ENCODE results near the gene IKZF2.

IKZF2 gene

GRCh38 chr2:213089438-213089837 lies 62.0 kb downstream of the IKZF2 start:
- no peaks in the 10 kb centered on the region for H3K9me3 Mint-ChIP-seq
- H3K36me3 Mint-ChIP-seq, result peaks cover 23% of the 10 kb centered on the region

DNA sequence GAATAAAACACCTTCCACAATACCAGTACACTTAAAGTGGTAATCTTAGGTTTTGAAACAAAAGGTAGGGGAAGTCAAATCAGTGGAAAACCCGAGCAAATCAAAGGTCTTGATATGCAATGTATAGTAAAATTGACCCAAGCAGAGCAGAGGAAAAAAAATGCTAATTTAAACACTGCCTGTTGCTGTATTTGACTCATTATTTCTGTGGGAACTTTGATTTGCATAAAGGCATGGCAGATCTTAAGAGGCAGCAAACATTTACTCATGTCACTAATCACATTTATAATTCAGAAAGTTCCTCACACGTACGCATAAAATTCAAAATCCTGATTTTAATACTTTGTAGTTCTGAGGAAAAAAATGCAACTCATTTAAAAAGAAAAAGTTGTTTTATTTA lies 64.4 kb downstream of the IKZF2 start:
- Mint-ChIP-seq H3K36me3 (peaks cover 34% of the 10 kb centered on the region), H3K4me3 (no peak overlapping the region), H3K27ac (peak overlapping the region; percentile 69), H3K4me1 (peaks cover 31% of the 10 kb centered on the region), H3K9me3 (no peaks in the 10 kb centered on the region)
- peak; percentile 75 for ATAC-seq
- no peak for DNase-seq (ENCODE audit: low spot score in 2 of 2)

More at GRCh38 chr2:213089438-213089837, 62.0 kb downstream of the IKZF2 start:
- peak overlapping the region; percentile 13 for H3K27ac Mint-ChIP-seq
- no peak for DNase-seq (ENCODE audit: low spot score in 2 of 2)
- H3K4me1 Mint-ChIP-seq, result peaks cover 31% of the 10 kb centered on the region
- no peak for ATAC-seq
- H3K4me3 Mint-ChIP-seq, result no peak overlapping the region

DNA sequence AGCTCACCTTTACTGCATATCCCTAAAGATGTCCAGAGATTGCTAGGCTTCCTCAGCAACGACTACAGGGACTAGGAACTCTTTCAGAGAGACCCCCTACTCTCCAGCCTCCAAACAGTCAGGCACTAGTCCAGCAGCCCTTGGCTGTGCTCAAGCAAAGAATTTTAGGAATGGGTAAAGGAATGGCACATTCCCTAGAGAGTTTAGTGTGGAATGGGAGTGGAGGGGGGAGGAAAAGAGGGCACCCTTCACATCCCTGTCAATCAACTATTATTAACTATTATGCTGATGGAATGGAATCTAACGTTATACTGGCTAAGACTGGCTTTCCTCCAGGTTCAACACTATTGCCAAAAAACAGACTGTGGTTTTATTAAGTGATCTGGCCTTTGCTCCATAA lies 64.8 kb downstream of the IKZF2 start:
- H3K4me3 Mint-ChIP-seq, result no peak overlapping the region
- H3K4me1 Mint-ChIP-seq, result peaks cover 31% of the 10 kb centered on the region
- peaks cover 32% of the 10 kb centered on the region for H3K36me3 Mint-ChIP-seq
- H3K27ac Mint-ChIP-seq, result peak overlapping the region; percentile 69
- no peaks in the 10 kb centered on the region for H3K9me3 Mint-ChIP-seq
- ATAC-seq, result no peak
- DNase-seq (ENCODE audit: low spot score in 2 of 2), result no peak

DNA sequence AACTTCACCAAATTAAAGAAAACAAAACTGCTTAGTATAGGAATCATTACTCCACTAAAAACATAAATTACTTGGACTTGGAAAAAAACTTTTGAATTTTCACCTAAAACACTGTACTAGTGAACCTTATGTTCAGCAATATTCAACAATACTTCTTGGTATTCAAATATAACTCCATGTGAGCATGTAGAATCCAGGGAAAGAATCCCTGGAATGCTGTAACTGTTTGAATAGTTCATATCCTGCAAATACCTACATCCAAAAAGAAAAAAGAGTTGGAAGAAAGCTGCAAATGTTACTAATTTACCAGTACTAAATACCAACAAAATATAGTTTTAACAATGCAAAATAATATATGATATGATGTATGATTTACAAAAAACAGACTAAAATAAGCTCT lies 65.4 kb downstream of the IKZF2 start:
- H3K9me3 Mint-ChIP-seq, result no peaks in the 10 kb centered on the region
- peaks cover 31% of the 10 kb centered on the region for H3K4me1 Mint-ChIP-seq
- no peak for ATAC-seq
- H3K36me3 Mint-ChIP-seq, result peaks cover 27% of the 10 kb centered on the region
- no peak for DNase-seq (ENCODE audit: low spot score in 2 of 2)
- peak overlapping the region; percentile 69 for H3K27ac Mint-ChIP-seq
- peak overlapping the region; percentile 11 for H3K4me3 Mint-ChIP-seq

DNA sequence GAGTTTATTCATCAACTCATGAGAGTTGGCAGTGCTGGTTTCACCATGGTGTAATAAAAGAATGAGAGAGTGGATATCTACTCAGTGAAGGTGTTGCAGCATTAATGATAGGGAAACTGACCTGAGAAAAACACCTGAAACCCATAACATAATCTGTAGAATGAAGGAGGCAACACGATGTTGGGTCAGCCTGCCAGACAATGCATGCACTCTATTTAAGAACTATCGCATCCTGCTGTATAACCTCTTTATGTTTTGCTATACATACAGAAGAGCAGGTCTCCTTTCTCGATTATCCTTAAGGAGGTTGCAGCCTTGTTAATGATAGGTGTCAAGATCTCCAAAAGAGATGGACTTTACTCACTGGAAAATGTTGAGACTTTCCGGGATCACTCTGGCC lies 65.9 kb downstream of the IKZF2 start:
- Mint-ChIP-seq H3K4me1 (peaks cover 27% of the 10 kb centered on the region), H3K27ac (no peak overlapping the region), H3K9me3 (no peaks in the 10 kb centered on the region), H3K36me3 (peaks cover 22% of the 10 kb centered on the region), H3K4me3 (peak overlapping the region; percentile 11)
- ATAC-seq, result no peak
- no peak for DNase-seq (ENCODE audit: low spot score in 2 of 2)

DNA sequence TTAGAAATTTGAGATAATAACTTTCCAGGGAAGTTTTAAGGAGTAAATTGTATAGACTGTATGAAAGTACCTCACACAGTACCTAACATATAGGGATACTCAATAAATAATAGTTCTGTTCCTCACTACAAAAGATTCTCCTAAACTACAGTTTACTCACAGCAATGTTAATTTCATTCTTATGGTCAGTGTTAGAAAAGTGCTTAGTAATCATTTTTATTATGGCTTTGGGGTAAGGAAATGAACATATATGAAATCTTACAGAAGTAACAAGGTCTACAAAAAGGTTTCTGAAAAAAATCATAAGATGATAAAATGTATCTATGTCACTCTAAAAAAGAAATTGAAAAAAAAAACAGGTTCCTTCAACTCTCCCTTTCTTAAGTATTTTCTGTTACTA lies 67.2 kb downstream of the IKZF2 start:
- Mint-ChIP-seq H3K27ac (peak overlapping the region; percentile 29), H3K4me1 (peaks cover 26% of the 10 kb centered on the region), H3K4me3 (no peak overlapping the region), H3K36me3 (peaks cover 29% of the 10 kb centered on the region), H3K9me3 (no peaks in the 10 kb centered on the region)
- DNase-seq (ENCODE audit: low spot score in 2 of 2), result no peak
- ATAC-seq, result no peak

DNA sequence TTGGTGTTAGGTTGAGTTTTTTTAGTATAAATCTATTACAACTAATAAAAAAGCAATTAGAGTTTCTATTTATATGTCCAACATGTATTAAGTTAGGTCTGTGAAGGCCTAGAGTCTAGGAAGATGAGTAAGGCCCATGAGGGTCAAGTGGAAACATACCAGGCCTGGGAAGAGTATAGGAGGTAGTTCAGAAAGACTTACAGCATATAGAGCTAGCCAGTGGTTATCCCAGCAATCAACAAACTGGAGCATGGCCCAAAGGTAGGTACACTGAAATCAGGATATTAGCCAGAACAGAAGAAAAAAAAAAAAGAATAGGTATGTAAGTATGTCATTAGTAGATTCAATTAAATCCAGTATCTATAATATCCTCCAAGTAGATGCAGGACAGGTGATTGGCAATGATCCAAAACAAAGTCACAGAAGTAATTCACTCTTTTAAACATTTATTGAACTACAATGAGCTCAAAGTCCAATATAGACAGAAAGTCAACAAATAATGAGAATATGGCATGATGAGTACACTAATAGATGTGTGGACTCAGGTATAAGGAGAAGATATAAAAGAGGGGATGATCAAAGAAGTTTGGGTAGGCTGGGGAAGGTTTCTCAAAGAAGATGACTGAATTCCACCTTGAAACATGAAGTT lies 70.3 kb downstream of the IKZF2 start:
- Mint-ChIP-seq H3K4me3 (no peak overlapping the region), H3K36me3 (peaks cover 44% of the 10 kb centered on the region), H3K4me1 (peaks cover 28% of the 10 kb centered on the region), H3K9me3 (peaks cover 4% of the 10 kb centered on the region), H3K27ac (no peak overlapping the region)
- DNase-seq (ENCODE audit: low spot score in 2 of 2) (no peak), ATAC-seq (no peak)

DNA sequence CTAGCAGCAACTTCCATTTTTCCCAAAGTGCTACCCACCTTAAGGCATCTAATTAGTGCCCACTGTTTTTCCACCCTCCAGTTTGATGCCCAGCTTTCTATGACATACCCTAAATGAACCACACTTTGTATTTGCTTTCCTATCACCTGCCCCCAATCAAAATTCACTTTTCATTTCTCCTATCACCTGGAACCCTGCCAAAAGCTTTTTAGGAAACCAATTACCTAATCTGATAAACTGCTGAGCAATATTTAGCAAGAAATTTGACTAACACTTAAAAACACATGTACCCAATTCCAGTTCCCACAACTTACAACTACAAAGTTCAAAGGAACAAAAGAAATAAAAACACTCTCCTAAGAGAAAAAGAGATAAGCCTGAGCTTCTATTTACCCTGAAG lies 71.7 kb downstream of the IKZF2 start:
- peaks cover 28% of the 10 kb centered on the region for H3K4me1 Mint-ChIP-seq
- no peak for ATAC-seq
- H3K27ac Mint-ChIP-seq, result peak overlapping the region; percentile 90
- H3K4me3 Mint-ChIP-seq, result peak overlapping the region; percentile 34
- H3K9me3 Mint-ChIP-seq, result peaks cover 4% of the 10 kb centered on the region
- H3K36me3 Mint-ChIP-seq, result peaks cover 49% of the 10 kb centered on the region
- DNase-seq (ENCODE audit: low spot score in 2 of 2), result no peak

GRCh38 chr2:213078686-213079085 lies 72.7 kb downstream of the IKZF2 start:
- Mint-ChIP-seq H3K27ac (peak overlapping the region; percentile 90), H3K36me3 (peaks cover 41% of the 10 kb centered on the region), H3K4me3 (peak overlapping the region; percentile 34), H3K9me3 (peaks cover 4% of the 10 kb centered on the region), H3K4me1 (peaks cover 28% of the 10 kb centered on the region)
- ATAC-seq (peak; percentile 44), DNase-seq (ENCODE audit: low spot score in 2 of 2) (no peak)

- peaks cover 15% of the 10 kb centered on the region for H3K36me3 Mint-ChIP-seq
- H3K27ac Mint-ChIP-seq, result peak overlapping the region; percentile 5
- ATAC-seq, result peak; percentile 57
- peaks cover 2% of the 10 kb centered on the region for H3K9me3 Mint-ChIP-seq
- peaks cover 38% of the 10 kb centered on the region for H3K4me1 Mint-ChIP-seq
- H3K4me3 Mint-ChIP-seq, result peak overlapping the region; percentile 35
- no peak for DNase-seq (ENCODE audit: low spot score in 2 of 2)
Observed at GRCh38 chr2:213069531-213069930, 81.9 kb downstream of the IKZF2 start.

- Mint-ChIP-seq H3K4me3 (peak overlapping the region; percentile 35), H3K9me3 (peaks cover 2% of the 10 kb centered on the region), H3K27ac (peak overlapping the region; percentile 5), H3K36me3 (peaks cover 15% of the 10 kb centered on the region), H3K4me1 (peaks cover 44% of the 10 kb centered on the region)
- no peak for DNase-seq (ENCODE audit: low spot score in 2 of 2)
- ATAC-seq, result no peak
Observed at GRCh38 chr2:213068676-213069359, 82.6 kb downstream of the IKZF2 start.

- DNase-seq (ENCODE audit: low spot score in 2 of 2) (no peak), ATAC-seq (no peak)
- H3K4me3 Mint-ChIP-seq, result no peak overlapping the region
- H3K36me3 Mint-ChIP-seq, result peaks cover 15% of the 10 kb centered on the region
- H3K4me1 Mint-ChIP-seq, result peaks cover 49% of the 10 kb centered on the region
- no peak overlapping the region for H3K27ac Mint-ChIP-seq
- H3K9me3 Mint-ChIP-seq, result peaks cover 2% of the 10 kb centered on the region
Observed at GRCh38 chr2:213067888-213068287, 83.5 kb downstream of the IKZF2 start.

DNA sequence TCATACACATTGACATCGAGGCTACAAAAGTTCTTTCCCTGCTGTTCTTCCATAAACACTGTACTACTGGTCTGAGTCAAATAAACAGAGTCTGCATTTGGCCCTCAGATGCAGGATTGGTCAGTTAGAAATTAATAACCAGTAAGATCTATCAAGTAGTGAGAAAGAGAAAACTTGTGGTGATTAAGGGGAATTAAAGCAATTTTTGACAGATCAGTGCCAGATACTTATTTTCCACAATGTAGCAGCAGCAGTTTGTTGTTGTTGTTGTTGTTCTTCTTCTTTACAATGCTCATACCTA lies 85.0 kb downstream of the IKZF2 start:
- peak overlapping the region; percentile 61 for H3K4me3 Mint-ChIP-seq

DNA sequence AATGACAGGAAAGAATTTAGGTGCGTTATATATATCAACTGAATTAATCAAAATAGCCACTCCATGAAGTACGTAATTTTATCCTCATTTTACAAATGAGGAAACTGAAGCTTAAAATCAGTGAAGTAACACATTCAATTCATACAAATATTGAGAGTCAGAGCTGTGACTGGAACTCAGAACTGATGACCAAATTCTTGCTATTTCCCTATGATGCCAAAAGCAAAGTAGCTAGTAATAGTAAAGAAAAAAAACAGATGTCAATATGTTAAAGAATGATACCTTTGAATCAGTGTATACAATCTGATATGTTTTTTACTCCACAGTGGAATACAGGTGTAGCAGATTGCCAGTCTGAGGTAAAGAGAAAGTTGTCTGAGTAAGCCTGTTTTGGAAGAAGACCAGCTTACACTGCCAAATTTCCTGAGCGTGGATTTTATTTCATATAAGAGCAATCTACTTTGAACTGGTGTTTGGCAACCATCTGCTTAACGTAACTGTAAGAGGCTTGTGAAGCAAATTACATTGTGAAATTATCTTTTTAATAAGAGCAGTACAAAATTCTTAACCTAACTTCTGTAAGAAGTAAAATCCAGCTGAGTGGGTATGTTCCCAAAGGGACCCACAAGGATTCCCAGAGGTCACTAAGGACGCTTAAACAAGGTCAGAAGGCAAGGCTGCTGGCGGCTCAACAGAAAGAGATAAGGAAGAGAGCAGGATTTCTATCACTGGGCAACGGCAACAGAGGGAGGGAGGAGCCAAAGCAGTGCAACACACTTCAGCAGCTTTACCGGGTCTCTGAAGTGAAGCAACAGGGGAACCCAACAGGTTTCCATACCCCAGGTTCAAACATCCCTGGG lies 85.6 kb downstream of the IKZF2 start:
- Mint-ChIP-seq H3K4me3 (peak overlapping the region; percentile 61), H3K36me3 (peaks cover 10% of the 10 kb centered on the region), H3K4me1 (peaks cover 44% of the 10 kb centered on the region), H3K27ac (peak overlapping the region; percentile 85), H3K9me3 (peaks cover 2% of the 10 kb centered on the region)
- DNase-seq (ENCODE audit: low spot score in 2 of 2) (no peak), ATAC-seq (peak; percentile 71)

More for the DNA sequence above, 85.0 kb downstream of the IKZF2 start:
- peak overlapping the region; percentile 85 for H3K27ac Mint-ChIP-seq
- peaks cover 48% of the 10 kb centered on the region for H3K4me1 Mint-ChIP-seq
- H3K36me3 Mint-ChIP-seq, result peaks cover 13% of the 10 kb centered on the region
- DNase-seq (ENCODE audit: low spot score in 2 of 2) (no peak), ATAC-seq (no peak)
- peaks cover 2% of the 10 kb centered on the region for H3K9me3 Mint-ChIP-seq

DNA sequence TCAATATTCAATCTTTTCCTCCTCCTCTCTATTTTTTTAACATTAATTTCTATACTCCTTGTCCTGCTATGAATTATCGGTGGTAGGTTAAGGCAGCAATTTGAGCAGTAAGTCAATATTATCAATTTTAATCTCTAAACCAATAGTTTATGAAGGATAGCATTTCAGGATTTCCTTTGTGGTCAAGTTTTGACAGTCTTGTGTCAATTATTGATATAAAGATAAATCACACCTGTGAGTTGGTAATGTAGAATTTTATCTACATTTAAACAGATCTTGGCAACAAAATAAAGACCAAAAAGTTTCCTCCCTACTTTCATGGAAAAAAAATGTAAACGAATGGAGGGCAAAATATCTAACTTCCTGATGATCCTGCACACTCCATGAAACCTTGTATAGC lies 87.3 kb downstream of the IKZF2 start:
- Mint-ChIP-seq H3K4me1 (peaks cover 29% of the 10 kb centered on the region), H3K36me3 (peaks cover 5% of the 10 kb centered on the region), H3K27ac (peak overlapping the region; percentile 1), H3K4me3 (peak overlapping the region; percentile 61), H3K9me3 (peaks cover 2% of the 10 kb centered on the region)
- DNase-seq (ENCODE audit: low spot score in 2 of 2) (no peak), ATAC-seq (no peak)

Measured in stimulated activated effector memory CD8-positive, alpha-beta T cell treated with anti-CD3 and anti-CD28 coated beads, Interleukin-12 subunit alpha, Interleukin-12 subunit beta, amount 100 ng/mL, for 72 hours (primary cell).